SK-N-SH (cell line): Measurements from ENCODE around the gene CENPF.
"Not testable (repeated sequence)": the region's sequence is repeated elsewhere in the genome, so short reads cannot be mapped to it uniquely, and the experiment has no call there.

Experiments used
- CTCF ChIP-seq: fragments of 200-600 bp; sonication (generic); IDR thresholded peaks from 2 replicates; pipeline ENCODE4 v1.6.1; 2017; ENCODE audit warnings: antibody characterized with exemption, mild to moderate bottlenecking, moderate library complexity
- EP300 ChIP-seq, 2 experiments: IDR thresholded peaks; 2 replicates each; pipeline versions ENCODE4 v1.4.0 to v1.6.1; 2012; ENCODE audit warnings: borderline replicate concordance in 1 of 2, low read depth in 1 of 2, low read length in 1 of 2
- MAX ChIP-seq: IDR thresholded peaks from 2 replicates; pipeline ENCODE4 v1.4.0; 2012; ENCODE audit warnings: low read depth
- RCOR1 ChIP-seq: fragments of 150-350 bp; IDR thresholded peaks from 2 replicates; pipeline ENCODE4 v1.6.1; 2017; ENCODE audit warnings: antibody characterized with exemption, low read length
- RFX5 ChIP-seq: IDR thresholded peaks from 2 replicates; pipeline ENCODE4 v1.6.1; 2012; ENCODE audit warnings: mild to moderate bottlenecking, improper control_type of control experiment, low read length

DNA sequence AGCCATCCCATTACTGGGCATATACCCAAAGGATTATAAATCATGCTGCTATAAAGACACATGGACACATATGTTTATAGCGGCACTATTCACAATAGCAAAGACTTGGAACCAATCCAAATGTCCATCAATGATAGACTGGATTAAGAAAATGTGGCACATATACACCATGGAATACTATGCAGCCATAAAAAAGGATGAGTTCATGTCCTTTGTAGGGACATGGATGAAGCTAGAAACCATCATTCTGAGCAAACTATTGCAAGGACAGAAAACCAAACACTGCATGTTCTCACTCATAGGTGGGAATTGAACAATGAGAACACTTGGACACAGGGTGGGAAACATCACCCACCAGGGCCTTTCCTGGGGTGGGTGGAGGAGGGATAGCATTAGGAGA lies 72.5 kb downstream of the CENPF start:
- TF ChIP-seq RFX5; RCOR1; MAX; CTCF; EP300 (IDR thresholded peaks at IDR 0.05; ENCODE audit: borderline replicate concordance in 1 of 2, low read depth in 1 of 2, low read length in 1 of 2): not testable (repeated sequence)
